Tibial nerve (tissue), 3 donors: ENCODE data around the gene TCEA2.

Experiments
- CTCF ChIP-seq, 5 experiments: fragments of 200-600 bp in 3 of 5; fragments of 450-650 bp in 2 of 5; sonication (generic) in 3 of 5; IDR thresholded peaks; one replicate each; pipeline ENCODE4 v1.5.1; 2016 to 2019; ENCODE audit warnings: antibody characterized with exemption in 5 of 5, mild to moderate bottlenecking in 3 of 5, moderate library complexity in 2 of 5
- POLR2A ChIP-seq, 2 donors: fragments of 450-650 bp; IDR thresholded peaks; one replicate each; pipeline ENCODE4 v1.6.1; 2017; ENCODE audit warnings: antibody characterized with exemption in 2 of 2, mild to moderate bottlenecking in 2 of 2, moderate library complexity in 2 of 2

- TF ChIP-seq CTCF (IDR thresholded peaks at IDR 0.05): no peak
- TF ChIP-seq POLR2A (IDR thresholded peaks at IDR 0.05): no peak
Observed at GRCh38 chr20:64051561-64052325, 11.3 kb upstream of the TCEA2 start.
